HepG2 (cell line): ENCODE data around the gene JOSD2. TPM values are rescaled to one million over a fixed set of nuclear protein-coding genes. Genes with fewer than 3 reads are reported as not detected.

Source experiments
- ATAC-seq: fragments of 200-7000 bp; cut with Tn5 transposase; 3 replicates; pipeline ENCODE4 v1.9.1; 2020; ENCODE audit warnings: mild to moderate bottlenecking, moderate library complexity
- BruUV-seq: library from RNA; stranded (reverse); fragments of 400-500 nt; replicated peaks from 2 replicates; lab custom pipeline; 2021; lab: Mats Ljungman, UMichigan
- CTCF ChIA-PET: fragments of 300-600 bp; formaldehyde crosslinking; extraction: SDS; loops from one replicate; lab custom pipeline; 2021; ENCODE audit warnings: low total read pairs, inconsistent platforms, low intra/inter-chr PET ratio; lab: Yijun Ruan, JAX
- POLR2A ChIA-PET: fragments of 350-600 bp; sonication (Branson Sonifier 250); formaldehyde crosslinking; loops from one replicate; lab custom pipeline; 2020; ENCODE audit warnings: antibody characterized with exemption, inconsistent platforms; lab: Yijun Ruan, JAX
- DNase-seq: peaks from one replicate; pipeline ENCODE4 v3.0.0-alpha.2; 2015; ENCODE audit warnings: low spot score
- FAIRE-seq: peaks from 3 replicates; lab custom pipeline; 2011; peaks lifted over from hg19 to GRCh38; lab: Jason Lieb, UNC
- H2AFZ ChIP-seq: one replicate; pipeline ENCODE4 v1.6.1; 2011; ENCODE audit warnings: low read length, inconsistent platforms
- H3K27ac ChIP-seq: fragments of 300-600 bp; 3 replicates; pipeline ENCODE4 v1.8.0; 2011; ENCODE audit warnings: mixed run types, mild to moderate bottlenecking, mixed read lengths, low read length, inconsistent platforms; ENCODE audit not compliant: insufficient read depth; ENCODE audit errors: extremely low read length
- H3K27me3 ChIP-seq, 2 experiments: fragments of 200-600 bp in 1 of 2; 2 replicates in 1 of 2; 3 replicates in 1 of 2; pipeline versions ENCODE4 v1.6.0 to v1.8.0; 2011; ENCODE audit warnings: low read length in 2 of 2, mild to moderate bottlenecking in 2 of 2, moderate library complexity in 2 of 2, inconsistent platforms in 1 of 2; ENCODE audit not compliant: insufficient read depth in 2 of 2, control insufficient read depth in 1 of 2
- H3K36me3 ChIP-seq, 2 experiments: fragments of 200-600 bp in 1 of 2; replicated peaks in 1 of 2; 2 replicates in 1 of 2; 3 replicates in 1 of 2; pipeline versions ENCODE4 v1.5.1 to v1.8.0; 2011; ENCODE audit warnings: low read length in 2 of 2, inconsistent platforms in 1 of 2; ENCODE audit not compliant: insufficient read depth in 2 of 2, control insufficient read depth in 1 of 2
- H3K4me1 ChIP-seq: 2 replicates; pipeline ENCODE4 v1.5.1; 2012; ENCODE audit warnings: low read length, inconsistent platforms; ENCODE audit not compliant: insufficient read depth
- H3K4me2 ChIP-seq: 2 replicates; pipeline ENCODE4 v1.6.0; 2011; ENCODE audit warnings: low read depth, low read length, inconsistent platforms
- H3K4me3 ChIP-seq, 3 experiments: fragments of 200-600 bp in 1 of 3; sonication (generic), shearing (Covaris generic) in 1 of 3; replicated peaks in 1 of 3; 2 replicates each; pipeline ENCODE4 v1.5.1; 2011 to 2016; ENCODE audit warnings: low read length in 3 of 3, inconsistent platforms in 2 of 3, low read depth in 2 of 3, mild to moderate bottlenecking in 2 of 3, control low read depth in 1 of 3, mixed read lengths in 1 of 3; ENCODE audit not compliant: insufficient read depth in 1 of 3
- H3K79me2 ChIP-seq: one replicate; pipeline ENCODE4 v1.6.1; 2011; ENCODE audit warnings: low read length, inconsistent platforms; ENCODE audit not compliant: insufficient read depth
- H3K9ac ChIP-seq: 2 replicates; pipeline ENCODE4 v1.6.0; 2011; ENCODE audit warnings: mild to moderate bottlenecking, low read depth, low read length, inconsistent platforms; ENCODE audit not compliant: insufficient read depth
- H3K9me3 ChIP-seq: 2 replicates; pipeline ENCODE4 v1.5.1; 2012; ENCODE audit warnings: mild to moderate bottlenecking, low read length
- H4K20me1 ChIP-seq: 2 replicates; pipeline ENCODE4 v1.6.0; 2011; ENCODE audit warnings: inconsistent platforms, mild to moderate bottlenecking, low read length, moderate library complexity; ENCODE audit not compliant: insufficient read depth
- FOXO1 ChIP-seq: sonication (generic); formaldehyde crosslinking; IDR thresholded peaks from 2 replicates; pipeline ENCODE4 v1.4.0; 2020; ENCODE audit warnings: missing genetic modification reagents
- GATA4 ChIP-seq: sonication (generic); IDR thresholded peaks from 2 replicates; pipeline ENCODE4 v1.6.1; 2016; ENCODE audit warnings: antibody characterized with exemption, low read depth, borderline replicate concordance
- KLF11 ChIP-seq: IDR thresholded peaks from 2 replicates; pipeline ENCODE4 v1.6.1; 2016; ENCODE audit warnings: missing compliant biosample characterization
- NFE2L2 ChIP-seq: fragments of 150-350 bp; IDR thresholded peaks from 2 replicates; pipeline ENCODE4 v1.6.1; 2014; ENCODE audit warnings: low read length
- NR2F1 ChIP-seq, 2 experiments: fragments of 450-650 bp in 1 of 2; formaldehyde crosslinking in 1 of 2; IDR thresholded peaks; 2 replicates each; pipeline versions ENCODE4 v1.5.0 to v1.6.1; 2016 to 2020; ENCODE audit warnings: mild to moderate bottlenecking in 1 of 2, missing compliant biosample characterization in 1 of 2, missing genetic modification reagents in 1 of 2, moderate library complexity in 1 of 2
- SKI ChIP-seq: fragments of 450-650 bp; IDR thresholded peaks from one replicate; pipeline ENCODE4 v1.6.1; 2018; ENCODE audit warnings: mild to moderate bottlenecking; ENCODE audit not compliant: partially characterized antibody
- SP140L ChIP-seq: sonication (generic); formaldehyde crosslinking; IDR thresholded peaks from 2 replicates; pipeline ENCODE4 v1.4.0; 2020; ENCODE audit warnings: missing genetic modification reagents, borderline replicate concordance
- TOE1 ChIP-seq: sonication (generic); formaldehyde crosslinking; IDR thresholded peaks from 2 replicates; pipeline ENCODE4 v1.4.0; 2020; ENCODE audit warnings: mild to moderate bottlenecking, missing genetic modification reagents
- ZNF737 ChIP-seq: sonication (generic); formaldehyde crosslinking; IDR thresholded peaks from 2 replicates; pipeline ENCODE4 v1.5.0; 2020; ENCODE audit warnings: missing genetic modification reagents, mild to moderate bottlenecking, borderline replicate concordance
- WGBS: methylation state at CpG from one replicate; pipeline ENCODE4 v1.1.6; 2017; ENCODE audit warnings: low lambda C conversion rate; 5-methylcytosine and 5-hydroxymethylcytosine counted together
- in situ Hi-C: cut with HindIII; loops from 2 replicates; pipeline ENCODE4 v1.10.0; 2017; ENCODE audit warnings: low pct_unique_long_range_greater_than_20kb; ENCODE audit not compliant: extremely low pct_ligation_motif_present
- intact Hi-C: fragments of 100-400 bp; cut with micrococcal nuclease; formaldehyde crosslinking; loops from one replicate; pipeline ENCODE4 v1.10.0; 2022; ENCODE audit not compliant: unreplicated experiment
- polyA plus RNA-seq, 8 experiments: library from polyadenylated mRNA; depleted of rRNA in 3 of 8; stranded (reverse) in 7 of 8; unstranded in 1 of 8; fragments of >200 nt; fragmentation: Illumina TruSeq in 4 of 8; extraction: Trizol in 4 of 8; gene quantifications; 2 replicates each; pipeline versions ENCODE4 v1.2.1 to v1.2.3, GENCODE V29; 2011 to 2016; ENCODE audit warnings: low read depth in 4 of 8, missing spikeins in 1 of 8, mixed read lengths in 1 of 8; ENCODE audit not compliant: insufficient read depth in 1 of 8
- total RNA-seq, 5 experiments: library from RNA; depleted of rRNA; stranded (reverse); fragments of >200 nt; fragmentation: Illumina TruSeq; extraction: Trizol; gene quantifications; 2 replicates each; pipeline ENCODE4 v1.2.3, GENCODE V29; 2016; ENCODE audit warnings: low read depth in 1 of 5
- TF ChIP-seq, protein P1 (sequence below): sonication (generic); formaldehyde crosslinking; IDR thresholded peaks from 2 replicates; pipeline ENCODE4 v1.4.0; 2020; ENCODE audit warnings: mild to moderate bottlenecking, missing genetic modification reagents

JOSD2 gene
- total and polyA plus RNA-seq, 2 of the 13 experiments (the other 11 are each of a cell fraction or from before 2014, with no cell fraction given) = 2.0 to 4.1 TPM

DNA sequence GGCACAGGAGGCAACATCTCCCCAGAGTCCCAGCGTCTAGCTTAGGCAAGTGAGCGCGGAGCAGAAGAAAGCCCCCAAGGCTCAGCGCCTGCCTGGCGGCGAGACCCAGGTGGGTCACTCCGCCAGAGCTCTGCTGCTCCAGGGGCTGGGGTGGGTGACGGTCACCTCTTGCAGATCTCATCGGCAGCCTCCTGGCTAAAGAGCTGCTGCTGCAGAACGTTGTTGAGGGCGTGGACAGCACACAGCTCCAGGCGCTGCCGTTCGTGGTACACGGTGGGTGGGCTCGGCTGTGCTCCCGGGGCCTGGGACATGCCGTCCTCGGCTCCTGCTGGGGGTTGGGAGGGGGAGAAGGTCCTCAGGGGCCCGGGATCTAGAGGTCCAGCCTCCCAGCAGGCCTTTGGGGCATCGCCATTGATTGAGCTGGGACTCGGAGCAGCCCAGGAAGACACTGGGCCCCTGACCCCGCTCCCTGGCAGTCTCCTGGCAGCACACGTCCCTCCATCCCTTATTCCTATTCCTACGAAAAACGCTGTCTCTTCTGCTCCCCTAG lies 795 bp downstream of the JOSD2 start (continued):
- TF ChIP-seq KLF11 (CRISPR knock-in tag) = no peak
- TF ChIP-seq ZNF737 (CRISPR knock-in tag) = no peak
- TF ChIP-seq SP140L (CRISPR knock-in tag) = no peak
- TF ChIP-seq NFE2L2 = no peak
- no peak for TF ChIP-seq FOXO1 (CRISPR knock-in tag)
- no peak for TF ChIP-seq GATA4
- no peak for TF ChIP-seq SKI
- TF ChIP-seq, protein P1, sequence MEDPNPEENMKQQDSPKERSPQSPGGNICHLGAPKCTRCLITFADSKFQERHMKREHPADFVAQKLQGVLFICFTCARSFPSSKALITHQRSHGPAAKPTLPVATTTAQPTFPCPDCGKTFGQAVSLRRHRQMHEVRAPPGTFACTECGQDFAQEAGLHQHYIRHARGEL (CRISPR knock-in tag) = no peak

DNA sequence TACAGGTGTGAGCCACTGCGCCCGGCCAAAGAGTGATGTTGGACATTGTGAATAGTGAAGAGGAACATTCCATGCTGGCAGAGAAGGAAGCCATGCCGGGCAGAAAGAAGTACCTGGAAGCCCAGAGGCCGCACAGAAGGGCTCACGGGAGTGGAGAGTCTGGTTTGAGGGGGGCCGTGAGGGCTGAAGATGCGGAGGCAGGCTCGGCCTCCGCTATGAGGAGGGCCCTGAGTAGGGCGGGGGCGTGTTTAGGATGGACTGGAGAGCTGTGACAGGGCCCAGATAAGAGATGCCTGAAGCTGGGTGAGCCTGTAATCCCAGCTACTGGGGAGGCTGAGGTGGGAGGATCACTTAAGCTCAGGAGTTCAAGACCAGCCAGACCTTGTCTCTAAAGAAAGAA lies 1.6 kb downstream of the JOSD2 start:
- intact Hi-C loops = no loop called here
- H3K4me3 ChIP-seq = no peak overlapping the region
- H3K9me3 ChIP-seq = no peaks in the 10 kb centered on the region
- no peaks in the 10 kb centered on the region for H3K36me3 ChIP-seq
- H3K79me2 ChIP-seq = no peaks in the 10 kb centered on the region
- FAIRE-seq = no peak
- 67% methylated on average over 11 of the region's 11 CpGs for WGBS
- H2AFZ ChIP-seq = no peak overlapping the region
- no peaks in the 10 kb centered on the region for H4K20me1 ChIP-seq
- in situ Hi-C loops = no loop called here
- no peak overlapping the region for H3K27ac ChIP-seq
- no TSS peak for BruUV-seq
- CTCF ChIA-PET = no interaction called here
- H3K4me1 ChIP-seq = peaks cover 29% of the 10 kb centered on the region
- no peak for DNase-seq
- H3K4me2 ChIP-seq = no peak overlapping the region
- ATAC-seq = no peak
- no peak for TF ChIP-seq TOE1 (CRISPR knock-in tag)
- no peak for TF ChIP-seq ZNF737 (CRISPR knock-in tag)
- TF ChIP-seq NR2F1 (CRISPR knock-in tag; IDR thresholded peaks at IDR 0.05) = no peak
- no peaks in the 10 kb centered on the region; a peak in 3 of 5 replicates for H3K27me3 ChIP-seq
- H3K9ac ChIP-seq = no peak overlapping the region
- POLR2A ChIA-PET = no interaction called here
